Measurements from ENCODE around the gene AHNAK2.
"Not testable (repeated sequence)": the region's sequence is repeated elsewhere in the genome, so short reads cannot be mapped to it uniquely, and the experiment has no call there.

Gene AHNAK2

DNA sequence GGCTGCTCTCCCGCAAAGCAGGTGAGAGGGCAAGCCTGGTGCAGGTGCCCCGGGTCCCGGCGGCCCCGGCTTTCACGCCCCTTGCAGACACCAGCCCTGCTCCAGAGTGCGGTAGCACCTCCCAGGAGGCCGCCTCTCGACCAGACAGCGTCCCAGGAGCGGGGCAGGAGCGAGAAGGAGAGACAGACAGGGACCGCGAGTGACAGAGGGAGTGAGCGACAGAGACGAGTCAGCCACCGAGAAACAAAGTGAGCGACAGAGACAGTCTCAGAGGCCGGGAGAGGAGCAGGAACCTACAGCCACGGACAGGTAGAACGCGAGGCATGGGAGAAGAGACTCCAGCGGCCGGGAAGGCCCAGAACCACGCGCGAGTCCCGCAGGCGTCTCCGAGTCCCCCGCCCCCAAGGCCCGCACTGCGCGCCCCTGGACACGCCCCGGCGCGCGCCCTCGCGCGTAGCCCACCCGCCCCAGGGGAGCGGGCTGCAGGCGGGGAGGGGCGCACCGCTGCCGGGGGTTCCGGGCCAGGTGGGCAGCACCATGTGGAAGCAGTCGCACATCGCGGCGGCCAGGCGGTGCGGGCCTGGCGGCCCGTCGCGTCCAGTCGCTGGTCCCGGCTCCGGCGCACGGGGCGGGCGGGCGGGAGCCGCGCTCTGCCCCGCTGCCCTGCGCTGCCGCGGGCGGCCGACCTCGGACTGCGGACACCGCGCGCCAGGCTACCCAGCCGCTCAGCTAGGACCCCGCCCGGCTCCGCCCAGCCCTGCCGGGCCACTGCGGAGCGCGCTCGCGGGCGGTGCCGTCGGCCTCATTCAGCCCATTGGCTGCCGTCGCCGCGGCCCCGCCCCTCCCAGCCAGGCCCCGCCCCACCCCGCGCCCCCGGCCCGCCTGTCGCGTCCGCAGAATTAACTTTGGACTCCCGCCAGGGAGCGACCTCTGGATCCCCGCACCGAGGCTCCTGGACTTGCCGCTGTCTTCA is at the start of gene AHNAK2:
Gene AHNAK2, minus strand, starts transcription at position 694 of the 973 bp plus-strand sequence. Its CDS starts 137 bp downstream, at position 557.
- DNase-seq: peak; percentile 88

DNA sequence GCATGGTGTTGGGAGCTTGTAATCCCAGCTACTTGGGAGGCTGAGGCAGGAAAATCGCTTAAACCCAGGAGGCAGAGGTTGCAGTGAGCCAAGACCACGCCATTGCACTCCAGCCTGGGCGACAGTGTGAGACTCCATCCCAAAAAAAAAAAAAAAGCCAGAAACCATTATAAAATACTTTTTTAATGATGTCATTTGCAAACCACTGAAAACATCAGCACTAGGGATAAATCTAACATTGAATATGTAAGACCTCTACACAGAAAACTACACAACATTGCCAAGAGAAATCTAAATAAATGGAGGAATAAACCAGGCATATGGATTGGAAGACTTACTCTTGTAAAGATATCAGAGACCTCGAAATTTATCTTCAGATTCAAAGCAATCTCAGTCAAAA is 49.5 kb upstream of the AHNAK2 start:
- DNase-seq: not testable (repeated sequence)

DNA sequence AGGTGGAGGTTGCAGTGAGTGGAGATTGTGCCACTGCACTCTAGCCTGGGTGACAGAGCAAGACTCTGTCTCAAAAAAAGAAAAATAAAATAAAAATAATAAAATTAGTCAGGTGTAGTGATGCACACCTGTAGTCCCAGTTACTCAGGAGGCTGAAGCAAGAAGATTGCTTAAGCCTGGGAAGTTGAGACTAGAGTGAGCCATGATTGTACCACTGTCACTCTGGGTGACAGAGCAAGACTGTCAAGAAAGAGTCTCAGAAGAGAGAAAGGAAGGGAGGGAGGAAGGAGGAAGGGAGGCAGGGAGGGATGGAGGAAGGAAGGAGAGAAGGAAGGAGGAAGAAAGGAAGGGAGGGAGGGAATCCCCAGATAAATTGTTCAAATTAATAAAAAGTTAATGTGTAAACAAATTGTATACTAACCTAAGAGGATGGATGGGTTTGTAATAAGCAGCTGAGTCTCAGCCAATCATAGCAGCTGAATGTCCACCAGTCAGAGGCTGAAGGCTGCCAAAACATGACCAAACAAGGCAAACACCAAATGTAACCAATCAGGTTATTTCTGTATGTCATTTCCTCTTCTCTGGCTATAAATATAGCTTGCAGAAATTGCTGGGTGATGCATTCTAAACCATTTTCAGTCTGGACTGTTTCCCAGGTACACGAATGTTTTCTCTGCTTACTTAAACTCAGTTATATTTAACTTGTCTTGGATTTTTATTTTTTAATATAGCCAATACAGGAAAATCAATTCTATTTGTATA is 48.8 kb upstream of the AHNAK2 start:
- DNase-seq: no peak

DNA sequence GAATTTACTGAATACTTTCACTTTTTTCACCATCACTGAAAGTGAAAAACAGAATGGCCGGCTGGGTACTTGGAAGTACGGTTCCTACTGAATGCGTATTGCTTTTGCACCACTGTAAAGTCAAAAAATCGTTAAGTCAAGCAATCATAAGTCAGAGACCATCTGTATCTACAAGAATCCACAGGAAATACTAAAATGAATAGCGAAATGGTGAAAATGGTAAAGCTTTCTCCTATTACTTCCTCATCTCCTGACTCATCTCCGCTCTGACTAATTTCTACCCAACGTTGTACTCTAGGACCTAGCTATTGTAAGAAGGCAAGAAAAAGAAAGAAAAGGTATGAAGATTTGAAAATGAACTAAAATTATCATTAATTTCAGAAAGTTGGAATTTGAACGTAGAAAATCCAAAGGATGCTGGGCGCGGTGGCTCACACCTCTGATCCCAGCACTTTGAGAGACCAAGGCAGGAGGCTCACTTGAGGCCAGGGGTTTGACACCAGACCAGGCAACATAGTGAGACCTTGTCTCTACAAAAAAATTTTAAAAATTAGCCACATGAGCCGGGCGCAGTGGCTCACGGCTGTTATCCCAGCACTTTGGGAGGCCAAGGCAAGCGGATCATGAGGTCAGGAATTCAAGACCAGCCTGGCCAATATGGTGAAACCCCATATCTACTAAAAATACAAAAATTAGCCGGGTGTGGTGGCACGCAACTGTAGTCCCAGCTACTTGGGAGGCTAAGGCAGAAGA is 48.0 kb upstream of the AHNAK2 start:
- DNase-seq: no peak

DNA sequence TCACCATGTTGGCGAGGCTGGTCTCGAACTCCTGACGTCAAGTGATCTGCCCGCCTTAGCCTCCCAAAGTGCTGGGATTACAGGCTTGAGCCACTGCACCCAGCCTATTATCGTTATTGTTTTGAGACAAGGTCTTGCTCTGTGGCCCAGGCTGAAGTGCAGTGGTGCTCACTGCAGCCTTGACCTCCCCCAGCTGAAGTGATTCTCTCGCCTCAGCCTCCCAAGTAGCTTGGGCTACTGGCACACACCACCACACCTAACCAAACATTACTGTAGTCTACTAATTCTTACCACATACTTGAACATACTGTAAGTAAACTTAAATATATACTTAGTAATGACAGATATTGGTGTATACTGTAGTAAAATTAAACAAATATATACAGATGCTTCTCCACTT is 47.3 kb upstream of the AHNAK2 start:
- no peak for DNase-seq

DNA sequence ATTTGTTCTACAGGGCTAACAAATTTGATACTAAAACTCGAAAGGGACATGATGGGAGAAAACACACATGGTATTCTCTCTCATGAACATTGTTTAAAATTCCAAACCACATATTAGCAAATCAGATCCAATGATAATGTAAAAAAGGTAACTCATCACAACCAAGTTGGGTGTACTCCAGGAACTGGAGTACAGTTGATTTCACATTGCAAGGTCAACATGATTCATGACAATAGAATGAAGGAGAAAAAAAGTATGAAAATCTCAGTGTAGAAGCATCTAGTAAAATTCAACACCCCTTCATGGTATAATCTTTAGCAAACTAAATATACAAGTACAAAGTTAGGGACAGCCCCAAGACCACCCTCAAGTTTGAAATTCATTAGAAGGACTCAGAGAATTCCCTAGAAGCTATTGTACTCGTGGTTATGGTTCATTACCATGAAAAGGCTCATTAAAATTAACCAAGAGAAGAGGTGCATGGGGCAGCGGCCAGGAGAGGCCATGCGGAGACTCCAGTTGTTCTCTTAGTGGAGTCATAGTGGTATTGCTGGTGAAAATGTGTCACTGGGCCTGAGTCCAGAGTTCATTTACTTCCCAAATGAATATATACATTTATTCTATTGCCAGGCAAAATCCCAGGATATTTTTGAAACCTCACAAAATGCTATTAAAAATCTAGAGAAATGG is 45.8 kb upstream of the AHNAK2 start:
- DNase-seq: no peak

DNA sequence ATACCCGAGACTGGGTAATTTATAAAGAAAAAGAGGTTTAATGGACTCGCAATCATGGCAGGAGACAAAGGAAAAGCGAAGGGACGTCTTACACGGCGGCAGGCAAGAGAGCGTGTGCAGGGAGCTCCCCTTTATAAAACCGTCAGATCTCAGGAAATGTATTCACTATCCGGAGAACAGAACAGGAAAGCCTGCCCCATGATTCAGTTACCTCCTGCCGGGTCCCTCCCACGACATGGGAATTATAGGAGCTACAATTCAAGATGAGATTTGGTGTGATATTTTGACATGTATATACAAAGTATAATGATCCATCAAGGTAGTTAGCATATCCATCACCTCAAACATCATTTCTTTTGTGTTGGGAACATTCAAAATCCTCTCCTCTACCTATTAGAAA is 45.0 kb upstream of the AHNAK2 start:
- no peak for DNase-seq

DNA sequence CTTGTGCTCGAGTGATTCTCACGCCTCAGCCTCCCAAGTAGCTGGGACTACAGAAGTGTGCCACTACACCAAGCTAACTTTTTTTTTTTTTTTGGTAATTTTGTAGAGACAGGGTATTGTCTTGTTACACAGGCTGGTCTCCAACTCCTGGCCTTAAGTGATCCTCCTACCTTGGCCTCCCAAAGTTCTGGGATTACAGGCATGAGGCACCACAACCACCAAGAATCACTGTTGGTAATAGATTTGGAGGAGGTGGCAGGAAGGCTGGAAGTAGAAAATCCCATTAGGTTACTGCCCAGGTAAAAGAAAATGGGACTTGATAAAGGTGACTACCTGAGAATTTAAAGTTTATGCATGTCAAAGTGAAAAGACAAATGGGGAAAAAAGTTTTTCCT is 44.1 kb upstream of the AHNAK2 start:
- DNase-seq: no peak

DNA sequence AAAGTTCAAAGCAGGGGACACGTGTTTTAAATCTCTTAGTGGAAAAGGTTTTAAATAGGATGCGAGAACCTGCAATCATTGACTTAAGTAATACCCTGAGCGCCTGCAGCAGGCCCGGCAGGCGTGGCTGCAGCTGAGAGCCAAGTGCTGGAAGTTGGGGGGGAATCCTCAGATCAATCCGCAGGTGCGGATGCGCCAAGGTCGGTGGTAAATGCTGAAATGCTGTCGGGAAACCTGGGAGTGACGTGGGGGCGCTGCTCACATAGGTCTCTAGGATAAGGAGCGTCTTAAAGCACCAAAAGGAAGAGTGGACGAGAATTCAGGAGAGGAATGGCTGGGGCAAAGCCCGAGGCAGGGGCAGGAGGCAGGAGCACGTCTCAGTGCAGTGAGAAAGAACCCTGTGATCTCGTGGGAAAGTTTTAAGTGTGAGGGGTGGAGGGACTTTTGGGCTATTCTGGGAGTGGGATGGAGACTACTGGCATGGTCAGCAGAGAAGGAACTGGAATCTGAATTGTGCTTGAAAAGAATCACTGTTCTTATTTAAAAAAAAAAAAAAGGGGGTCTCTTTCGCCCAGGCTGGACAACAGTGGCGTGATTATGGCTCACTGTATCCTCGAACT is 43.6 kb upstream of the AHNAK2 start:
- DNase-seq: peak; percentile 69

DNA sequence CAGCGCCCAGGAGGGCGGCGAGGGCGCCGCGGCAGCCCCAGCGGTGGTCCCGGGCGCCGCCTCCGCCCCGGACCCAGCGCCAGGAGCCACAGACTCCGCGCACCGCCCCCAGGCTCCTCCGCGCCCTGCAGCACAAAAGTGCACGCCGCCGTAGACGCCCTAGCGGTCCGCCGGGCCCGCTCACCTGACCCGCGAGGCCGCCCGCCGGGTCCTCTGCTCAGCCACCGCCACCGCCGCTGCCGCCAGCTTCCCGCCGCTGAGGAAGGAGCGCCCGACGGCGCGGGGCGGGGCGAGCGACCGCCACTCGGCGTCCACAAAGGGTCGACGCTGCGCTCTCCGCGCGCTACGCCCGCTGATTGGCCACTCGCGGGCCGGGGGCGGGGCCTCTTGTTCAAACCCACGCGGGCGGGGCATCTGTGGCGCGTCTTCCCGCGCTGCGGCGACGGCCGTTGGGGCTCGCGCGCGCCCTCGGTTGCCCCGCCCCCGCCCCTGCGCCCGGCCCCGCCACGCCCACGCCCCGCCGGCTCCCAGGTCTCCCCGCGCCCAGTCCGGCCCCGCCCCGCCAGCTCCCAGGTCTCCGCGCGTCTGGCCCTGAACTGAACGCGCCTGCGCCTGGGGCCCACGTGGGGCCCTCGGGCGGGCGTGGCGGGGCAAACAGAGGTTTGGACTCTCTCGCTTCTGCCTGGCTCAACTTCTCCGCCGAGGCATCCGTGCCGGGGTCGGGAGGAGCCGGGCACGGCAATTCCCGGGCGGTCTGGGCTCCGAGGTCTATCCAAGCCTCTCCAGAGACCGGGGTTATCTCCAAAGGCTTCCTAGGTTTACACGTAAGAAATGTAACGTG is 42.9 kb upstream of the AHNAK2 start, which contains the start of gene CDCA4:
Gene CDCA4, minus strand, starts transcription at position 269 of the 841 bp plus-strand sequence. CDS start 9,154 bp downstream, outside the sequence.
- peak; percentile 98 for DNase-seq

DNA sequence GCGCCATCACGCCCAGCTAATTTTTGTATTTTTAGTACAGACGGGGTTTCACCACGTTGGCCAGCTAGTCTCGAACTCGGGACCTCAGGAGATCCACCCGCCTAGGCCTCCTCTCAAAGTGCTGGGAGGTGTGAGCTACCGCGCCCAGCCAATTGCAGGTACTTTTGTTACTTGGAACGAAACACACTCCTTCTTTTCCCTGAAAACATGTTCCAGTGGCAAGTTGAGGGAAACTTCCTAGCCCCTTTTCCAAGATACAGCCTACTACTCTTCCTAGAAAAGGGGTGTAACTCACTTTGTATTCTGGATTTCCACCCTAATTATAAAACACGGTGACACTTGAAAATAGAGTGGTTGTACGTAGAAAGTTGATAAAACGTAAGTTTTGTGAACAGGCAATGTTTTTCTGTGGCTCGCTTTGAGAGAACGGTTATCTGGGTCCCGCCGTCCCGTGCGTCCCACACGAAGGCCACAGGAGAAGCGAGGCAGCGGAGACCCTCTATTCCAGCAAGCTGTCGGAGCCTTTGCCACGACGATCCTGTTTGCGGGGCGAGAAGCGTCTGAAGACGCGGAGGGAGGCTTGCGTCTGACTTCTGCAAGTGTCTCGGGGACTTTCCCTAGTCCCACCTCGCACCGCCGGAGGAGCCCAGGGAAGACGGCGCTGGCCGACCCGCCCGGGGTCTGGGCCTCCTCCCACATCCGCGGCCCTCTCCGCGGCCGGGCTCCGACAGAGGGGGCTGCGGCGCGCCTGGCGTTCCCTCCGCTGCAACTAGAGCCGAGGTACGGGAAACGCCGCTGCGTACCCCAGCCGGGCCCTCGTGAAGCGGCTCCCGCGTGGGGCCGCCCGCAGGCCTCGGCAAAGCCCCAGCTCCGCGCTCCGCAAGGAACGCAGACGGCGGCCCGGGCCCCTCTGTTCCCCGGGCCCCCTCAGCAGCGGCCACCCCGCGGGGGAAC is 42.0 kb upstream of the AHNAK2 start:
- peak; percentile 60 for DNase-seq

DNA sequence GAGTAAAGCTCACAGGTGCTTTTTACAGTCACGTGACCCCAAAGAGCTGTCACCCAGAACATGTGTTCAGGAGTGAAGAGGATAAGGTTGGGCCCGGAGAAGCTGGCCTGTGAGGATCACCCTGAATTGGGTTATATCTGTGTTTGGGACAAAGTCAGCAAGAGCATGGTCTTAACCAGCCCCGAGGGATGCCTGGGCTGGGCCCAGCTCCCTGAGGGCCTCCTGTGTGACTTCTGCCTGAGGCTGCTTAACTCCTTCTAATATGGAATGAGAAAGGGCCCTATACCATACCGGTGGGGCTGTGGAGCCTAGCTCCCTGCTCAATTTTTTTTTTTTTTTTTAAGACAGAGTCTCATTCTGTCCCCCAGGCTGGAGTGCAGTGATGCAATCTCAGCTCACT is 40.2 kb upstream of the AHNAK2 start:
- no peak for DNase-seq

DNA sequence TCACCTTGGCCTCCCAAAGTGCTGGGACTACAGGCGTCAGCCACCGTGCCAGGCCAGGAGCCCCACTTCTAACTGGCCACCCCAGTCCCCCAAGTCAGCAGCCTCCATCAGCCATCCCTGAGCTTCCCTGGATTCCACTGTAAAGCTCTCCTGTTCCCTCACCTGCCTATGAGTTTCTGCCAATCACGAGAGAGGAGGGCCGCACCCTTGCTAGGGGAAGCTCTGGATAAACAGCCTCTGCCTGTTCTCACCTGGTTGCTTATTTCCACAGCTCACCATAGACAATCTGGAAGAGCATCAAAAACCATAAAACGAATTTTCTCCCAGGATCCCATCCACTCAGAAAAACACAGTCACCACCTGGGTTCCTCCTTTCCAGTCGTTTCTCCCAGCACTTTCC is 37.7 kb upstream of the AHNAK2 start:
- DNase-seq: no peak

DNA sequence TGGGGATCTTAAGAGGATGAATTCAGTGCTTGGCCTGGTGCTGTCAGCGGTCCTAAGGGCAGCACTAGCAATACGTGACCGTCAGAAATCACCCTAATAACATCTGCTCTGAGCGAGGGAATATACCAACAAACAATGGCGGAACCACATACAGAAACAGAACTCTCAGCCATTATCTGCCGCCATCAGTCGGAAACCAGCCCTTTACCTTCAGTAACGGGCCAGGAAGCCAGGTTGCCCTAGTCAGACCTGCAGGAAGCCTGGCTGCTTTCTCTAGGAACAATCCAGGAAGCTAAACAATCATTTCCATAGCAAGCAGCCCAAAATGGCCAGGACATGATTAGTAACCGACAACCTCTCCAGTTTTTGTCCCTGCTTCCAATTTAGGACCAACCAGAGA is 37.1 kb upstream of the AHNAK2 start:
- DNase-seq: no peak

DNA sequence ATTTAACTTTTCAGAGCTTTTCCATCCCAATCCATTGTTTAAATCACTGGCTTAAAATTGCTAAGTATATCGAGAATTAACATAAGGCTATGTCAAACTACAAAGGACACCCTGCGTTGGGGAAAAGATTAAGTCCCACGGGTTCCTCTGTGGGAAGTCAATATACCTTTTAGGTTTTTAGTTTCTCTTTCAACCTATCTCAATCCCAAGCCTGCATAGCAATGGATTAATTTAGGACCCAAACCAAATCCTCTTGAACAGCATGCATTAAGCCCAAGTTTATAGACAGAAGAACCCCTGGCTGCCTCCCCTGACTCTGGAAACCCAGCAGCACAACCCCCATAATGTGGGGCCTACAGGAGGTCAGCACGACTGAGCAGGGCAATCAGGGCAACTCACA is 36.5 kb upstream of the AHNAK2 start:
- no peak for DNase-seq

DNA sequence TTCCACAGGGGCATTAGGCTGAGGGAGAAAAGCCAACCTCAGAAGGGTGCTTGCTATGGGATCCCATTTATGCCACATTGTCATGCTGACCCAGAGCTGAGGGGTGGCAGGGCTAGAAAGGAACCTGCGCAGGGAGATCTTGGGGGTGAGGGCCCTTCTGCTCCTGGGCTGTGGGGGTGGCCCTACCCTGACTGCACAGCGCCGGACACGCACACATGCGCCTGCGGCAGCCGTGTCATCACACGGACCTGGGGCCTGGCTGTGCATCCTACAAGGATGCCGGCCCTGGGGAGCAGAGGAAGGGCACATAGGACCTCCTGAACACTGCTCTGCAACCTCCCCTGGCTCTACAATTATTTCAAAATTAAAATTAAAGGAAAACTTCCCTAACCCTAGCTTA is 35.9 kb upstream of the AHNAK2 start:
- no peak for DNase-seq

DNA sequence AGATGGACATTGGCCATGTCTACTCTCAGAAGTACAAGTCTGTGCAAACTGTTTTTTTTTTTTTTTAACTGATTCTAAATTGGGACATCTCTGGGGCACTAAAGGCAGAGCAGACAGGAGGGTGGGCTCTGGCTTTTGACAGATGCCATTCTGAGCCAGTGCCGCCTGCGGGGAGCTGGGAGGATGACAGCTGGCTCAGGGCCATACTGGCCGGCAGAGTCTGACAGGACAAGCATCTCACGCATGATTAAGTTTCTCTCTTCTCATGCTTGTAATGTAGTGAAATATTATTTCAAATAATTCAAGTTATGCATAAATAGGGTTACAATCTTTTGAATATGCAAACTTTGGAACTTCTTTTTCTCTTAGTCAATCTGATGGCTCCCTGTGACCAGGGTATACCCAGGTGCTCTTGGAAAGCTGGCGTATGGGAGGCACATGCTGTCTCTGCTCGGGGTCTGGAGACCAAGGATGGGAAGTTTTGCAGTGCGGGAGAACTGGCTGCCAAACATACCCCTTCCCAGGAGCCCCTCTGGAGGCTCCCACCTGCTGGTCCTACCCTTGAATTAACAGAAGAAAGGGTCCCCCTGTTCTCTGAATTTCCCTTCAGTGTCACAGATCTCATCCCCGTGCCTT is 35.1 kb upstream of the AHNAK2 start:
- no peak for DNase-seq

DNA sequence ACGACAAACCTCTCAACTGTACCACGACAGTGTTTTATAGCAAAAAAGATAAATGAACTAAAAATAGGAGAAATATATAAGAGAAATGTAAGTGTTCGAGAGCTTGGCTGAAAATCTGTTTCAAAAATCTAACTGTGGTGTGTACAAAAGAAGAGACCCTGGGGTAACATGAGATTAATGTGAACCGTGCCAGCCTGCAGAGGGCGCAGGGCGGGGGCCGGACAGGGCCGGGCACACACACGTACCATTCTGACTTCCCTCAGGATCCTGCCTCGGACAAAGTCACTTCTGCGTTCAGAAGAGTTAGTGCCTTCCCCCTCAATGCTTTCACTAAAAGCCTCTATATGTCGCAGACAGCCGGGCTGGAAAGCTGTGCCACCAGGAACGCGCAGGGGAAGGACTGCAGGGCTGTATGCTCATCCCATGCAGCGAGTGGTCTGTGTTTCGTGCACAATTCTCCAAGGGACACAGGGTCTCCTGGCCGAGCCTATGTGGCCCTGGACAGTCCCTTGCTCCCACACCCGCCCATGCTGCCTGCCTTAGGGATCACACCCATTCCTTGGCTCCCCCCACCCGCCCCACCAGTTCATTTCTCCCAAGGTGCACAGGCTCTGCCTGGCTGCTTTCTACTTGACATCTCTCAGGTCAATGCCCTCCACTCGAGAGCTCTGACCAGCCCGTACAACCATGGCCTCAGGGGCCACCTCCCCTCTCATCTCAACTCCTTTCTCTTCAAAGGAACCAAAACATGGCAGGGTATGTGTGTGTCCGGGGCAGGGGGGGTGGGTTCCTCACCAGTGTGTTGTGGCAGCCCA is 34.2 kb upstream of the AHNAK2 start:
- peak; percentile 39 for DNase-seq

Measured in hematopoietic multipotent progenitor cell treated with erythropoietin and hydrocortisone succinate and interleukin-3 and kit ligand, for 6 days (in vitro differentiated cells).